Activated CD8-positive, alpha-beta memory T cell treated with anti-CD3 and anti-CD28 coated beads for 4 hours (primary cell): ENCODE data around the gene UTS2B.

Experiments
- DNase-seq, 2 donors: peaks; one replicate each; pipeline ENCODE4 v3.0.0-alpha.2; 2020; ENCODE audit warnings: low read depth in 2 of 2

UTS2B gene

DNA sequence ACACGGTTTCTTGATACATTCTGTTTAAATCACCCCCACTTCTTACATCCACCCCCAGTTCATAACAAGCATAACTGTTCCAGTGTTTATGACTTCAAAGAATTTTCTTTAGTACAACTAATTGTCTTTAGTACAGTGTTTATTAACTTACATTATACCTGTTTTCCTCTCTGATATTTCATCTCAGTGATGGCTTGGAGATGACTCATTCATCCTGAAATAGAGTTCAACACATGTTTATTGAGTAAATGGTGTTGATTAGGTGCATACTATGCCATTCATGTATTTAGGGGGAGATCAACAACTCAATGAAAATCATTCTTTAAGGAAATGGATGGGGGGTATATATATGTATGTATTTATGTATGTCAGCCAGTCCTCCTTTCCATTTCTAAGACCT is 21.7 kb upstream of the UTS2B start:
- no peak for DNase-seq

DNA sequence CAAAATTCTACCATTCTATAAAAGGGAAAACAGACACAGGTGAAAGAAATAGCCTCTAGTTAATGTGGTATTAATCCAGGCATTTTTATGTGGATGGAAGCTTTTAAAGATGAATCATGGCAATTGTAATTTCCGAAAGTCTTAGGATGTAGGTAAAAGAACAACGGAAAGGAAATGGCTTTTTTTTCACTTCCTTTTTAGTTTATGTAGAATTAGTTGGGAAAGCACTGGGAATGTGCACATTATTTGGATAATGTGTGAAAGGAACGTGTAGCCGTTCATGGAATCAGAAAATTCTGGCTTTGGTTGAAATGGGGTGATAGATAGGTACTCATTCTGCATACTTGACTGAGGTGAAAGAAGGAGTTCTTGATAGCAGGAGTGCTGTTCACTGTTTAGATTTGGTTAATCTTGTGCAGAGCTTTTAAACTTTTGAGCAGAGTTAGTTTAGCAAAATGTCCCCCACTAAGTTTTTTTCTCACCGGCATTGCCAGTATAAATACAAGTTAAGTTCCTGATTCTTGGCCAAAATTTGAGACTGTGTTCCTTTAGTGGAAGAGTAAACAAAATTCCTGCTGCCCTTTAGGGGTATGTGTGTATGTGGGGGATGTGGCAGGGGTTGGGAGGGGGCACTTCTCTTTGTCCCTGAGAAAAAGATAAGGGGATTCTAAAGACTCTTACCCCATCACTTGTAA is 20.2 kb upstream of the UTS2B start:
- no peak for DNase-seq

DNA sequence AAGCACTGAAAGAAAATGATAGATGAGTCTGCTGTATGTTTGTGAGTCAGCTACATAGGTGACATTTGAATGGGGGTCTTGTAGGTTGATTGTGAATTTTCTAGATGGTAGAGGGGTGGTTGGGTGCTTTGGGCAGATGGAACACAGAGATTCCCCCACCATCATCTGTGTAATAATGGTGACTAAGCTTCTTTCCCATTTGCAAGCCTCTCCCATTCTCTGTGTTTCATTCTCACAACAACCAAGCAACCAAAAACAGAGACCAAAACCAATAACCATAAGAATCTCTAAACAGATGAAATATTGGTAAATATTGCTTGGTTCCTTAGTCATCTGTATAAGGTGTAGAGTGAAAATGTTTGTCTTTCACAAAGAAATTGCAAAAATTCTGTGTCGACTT is 17.8 kb upstream of the UTS2B start:
- DNase-seq = no peak

DNA sequence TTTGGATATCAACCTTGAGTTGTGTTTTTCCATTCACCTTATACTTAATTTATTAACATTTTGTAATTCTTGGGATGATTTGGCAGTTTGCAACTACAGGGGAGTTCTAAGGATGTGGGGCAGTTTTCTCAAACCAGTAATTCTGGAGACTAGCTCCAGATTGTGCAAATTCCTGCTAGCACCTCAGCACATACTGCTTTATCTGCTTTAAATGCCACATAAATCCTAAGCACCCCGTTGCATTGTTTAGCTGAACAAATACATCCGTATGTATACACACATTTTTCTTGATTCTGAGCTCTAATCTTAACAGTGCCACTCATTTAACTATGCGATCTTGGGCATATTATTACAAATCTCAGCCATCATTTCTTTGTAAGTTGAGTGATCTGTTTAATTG is 16.9 kb upstream of the UTS2B start:
- no peak for DNase-seq

DNA sequence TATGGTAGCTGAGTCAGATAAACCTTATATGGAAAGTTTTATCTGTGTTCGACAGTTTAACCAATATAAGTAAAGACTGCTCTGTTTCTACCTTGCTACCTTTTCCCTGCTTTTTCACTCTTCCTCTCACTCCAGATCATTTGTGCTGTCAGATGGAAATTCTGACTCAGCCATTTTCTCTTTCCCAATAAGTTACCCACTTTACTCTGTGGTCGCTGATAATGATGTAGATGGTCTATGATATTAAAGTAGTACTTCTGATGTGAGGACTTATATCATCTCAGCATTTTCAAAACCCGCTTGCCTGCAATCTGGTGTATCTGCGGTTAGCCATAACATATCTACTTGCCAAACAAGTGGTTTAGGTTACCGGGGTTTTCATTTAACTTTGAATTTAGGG is 15.0 kb upstream of the UTS2B start:
- no peak for DNase-seq

DNA sequence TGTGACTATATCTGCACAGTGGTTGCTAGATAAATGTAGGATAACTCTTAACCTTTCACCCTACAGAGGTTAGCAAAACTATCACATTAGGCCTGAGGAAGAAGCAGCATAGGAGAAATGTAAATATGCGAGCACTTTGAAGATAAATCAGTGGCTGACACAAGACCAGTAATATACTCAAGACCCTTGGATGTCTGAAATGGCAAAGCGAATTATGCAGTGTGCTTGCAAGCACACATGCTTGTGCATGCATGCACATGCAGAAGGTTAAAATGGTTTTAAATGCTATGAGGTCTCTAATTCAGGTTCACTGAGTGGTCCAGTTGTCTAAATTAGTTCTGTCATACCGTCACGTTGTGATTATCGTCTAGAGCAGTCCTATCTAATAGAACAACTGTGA is 13.6 kb upstream of the UTS2B start:
- no peak for DNase-seq

DNA sequence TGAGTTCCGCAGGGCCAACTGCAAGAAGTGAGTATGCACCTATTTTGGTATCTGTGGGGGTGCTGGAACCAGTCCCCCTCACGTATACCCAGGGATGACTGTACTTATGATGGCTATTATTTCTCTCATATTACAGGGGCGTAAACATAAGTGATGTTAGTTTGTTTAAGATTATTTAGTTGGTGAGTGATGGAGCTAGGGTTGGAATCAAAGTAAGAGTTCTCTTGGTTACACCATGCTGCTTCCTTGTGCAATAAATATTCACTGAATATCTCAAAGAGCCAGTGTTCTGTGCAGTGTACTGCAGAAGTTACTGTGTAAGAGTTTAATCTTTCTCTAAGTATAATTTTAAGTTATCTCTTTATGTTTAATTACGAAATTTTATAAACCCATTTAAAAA is 12.8 kb upstream of the UTS2B start:
- no peak for DNase-seq

DNA sequence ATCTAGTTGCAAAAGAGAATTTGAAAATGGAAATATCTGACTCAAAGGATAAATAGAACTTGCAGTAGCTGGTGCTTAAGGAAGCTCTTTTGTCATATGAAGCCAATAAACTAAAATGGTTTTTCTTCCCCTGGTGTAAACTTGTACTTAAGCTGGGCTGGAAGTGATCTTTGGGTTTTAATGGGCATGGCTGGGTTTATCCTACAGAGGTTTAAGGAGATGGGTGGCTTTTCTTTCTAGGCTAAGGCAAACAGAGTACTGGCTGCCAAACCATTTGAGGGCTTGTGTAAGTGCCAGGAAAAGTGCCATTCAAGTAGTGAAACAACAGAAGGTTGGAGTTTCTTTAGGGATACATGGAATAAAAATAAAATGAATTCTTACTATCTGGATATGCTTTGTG is 12.1 kb upstream of the UTS2B start:
- DNase-seq = no peak

DNA sequence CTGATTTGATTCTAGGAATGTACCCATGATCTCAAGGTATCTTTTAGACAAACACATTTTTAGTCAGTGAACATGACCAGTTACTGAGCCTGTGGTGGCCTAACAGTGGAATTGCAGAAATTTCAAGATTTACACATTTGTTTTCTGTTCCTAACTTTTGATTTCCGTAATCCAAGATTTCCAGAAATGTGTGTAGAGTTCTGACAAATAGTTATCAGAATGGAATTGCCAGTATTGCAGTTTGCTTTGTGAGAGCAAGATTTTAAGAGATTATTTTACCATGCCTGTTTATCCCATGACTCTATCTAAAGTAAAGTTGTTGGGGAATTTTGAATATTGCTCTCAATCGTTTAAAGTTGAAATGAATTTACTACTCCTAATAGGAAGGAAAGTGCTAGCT is 11.7 kb upstream of the UTS2B start:
- DNase-seq = no peak

DNA sequence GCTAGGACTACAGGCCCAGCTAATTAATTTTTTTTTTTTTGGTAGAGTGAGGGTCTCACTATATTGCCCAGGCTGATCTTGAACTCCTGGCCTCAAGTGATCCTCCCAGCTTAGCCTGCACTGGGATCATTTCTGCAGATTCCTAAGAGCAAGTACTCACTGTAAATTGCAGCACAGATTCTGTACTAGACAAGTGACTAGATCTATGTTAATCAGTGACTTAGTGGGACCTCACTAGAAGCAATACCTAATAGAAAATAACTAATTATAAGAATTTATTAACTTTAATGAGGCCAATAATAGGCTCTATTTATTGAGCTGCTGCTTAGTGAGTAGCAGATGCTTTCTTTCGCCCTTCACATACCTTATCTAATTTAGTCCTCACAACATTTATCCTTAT is 10.6 kb upstream of the UTS2B start:
- no peak for DNase-seq

DNA sequence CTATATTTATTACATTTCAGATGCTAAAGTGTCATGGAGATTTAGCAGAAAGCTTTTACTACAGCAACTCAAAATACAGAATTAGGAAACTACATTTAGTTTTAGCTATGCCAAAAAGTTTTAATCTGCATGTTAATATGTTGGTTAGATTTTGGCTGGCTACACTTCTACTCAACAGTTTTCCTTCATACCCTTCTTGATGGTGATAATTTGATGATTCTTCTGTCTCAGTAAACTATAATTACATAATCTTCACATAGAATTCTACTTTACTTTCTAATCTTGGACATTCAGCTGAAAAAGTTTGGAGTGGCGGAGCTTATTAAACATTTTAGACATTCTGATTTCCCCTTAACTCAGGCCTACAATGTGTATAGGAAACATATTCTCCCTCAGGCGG is 10.0 kb upstream of the UTS2B start:
- no peak for DNase-seq

DNA sequence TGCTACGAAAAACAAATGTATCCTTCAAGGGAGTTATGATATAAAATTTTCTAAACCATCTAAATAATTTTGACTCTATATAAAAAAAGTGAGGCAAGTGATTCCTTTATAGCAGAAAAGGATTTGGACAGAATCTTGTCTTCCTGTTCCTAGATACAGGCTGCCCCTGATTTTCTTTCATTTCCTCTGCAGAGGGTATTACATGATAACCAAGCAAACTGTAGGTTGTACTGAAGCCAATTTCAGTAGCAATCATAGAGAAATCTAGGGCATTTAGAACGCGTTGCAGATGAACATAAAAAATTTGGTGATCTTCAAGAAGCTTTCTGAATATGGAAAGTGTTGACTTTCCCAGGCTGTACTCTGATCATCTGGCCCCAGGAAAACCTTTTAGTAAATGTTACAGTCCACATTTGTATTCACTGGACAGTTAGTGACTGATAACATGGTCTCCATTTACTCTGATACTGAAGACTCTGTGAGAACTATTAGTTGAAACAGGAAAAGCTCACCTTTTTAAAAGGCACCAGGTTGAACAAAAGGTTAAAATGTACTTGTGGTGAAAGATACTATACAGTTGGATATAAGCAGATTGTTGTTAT is 9.1 kb upstream of the UTS2B start:
- DNase-seq = no peak

DNA sequence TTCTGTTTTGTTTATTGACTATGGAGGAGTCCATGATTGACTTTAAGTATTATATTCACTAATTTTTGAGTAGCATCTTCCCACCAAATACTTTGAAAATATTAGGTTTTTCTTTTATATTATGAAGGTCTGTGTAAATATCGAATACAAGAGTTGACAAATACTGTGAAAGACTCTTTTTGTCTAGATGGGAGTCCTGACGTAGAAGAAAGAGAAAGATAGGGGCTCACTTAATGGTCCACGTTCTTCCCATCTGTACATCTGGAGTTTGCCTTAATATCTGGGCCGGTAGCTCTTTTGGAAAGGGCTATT is 7.8 kb upstream of the UTS2B start:
- DNase-seq = no peak

DNA sequence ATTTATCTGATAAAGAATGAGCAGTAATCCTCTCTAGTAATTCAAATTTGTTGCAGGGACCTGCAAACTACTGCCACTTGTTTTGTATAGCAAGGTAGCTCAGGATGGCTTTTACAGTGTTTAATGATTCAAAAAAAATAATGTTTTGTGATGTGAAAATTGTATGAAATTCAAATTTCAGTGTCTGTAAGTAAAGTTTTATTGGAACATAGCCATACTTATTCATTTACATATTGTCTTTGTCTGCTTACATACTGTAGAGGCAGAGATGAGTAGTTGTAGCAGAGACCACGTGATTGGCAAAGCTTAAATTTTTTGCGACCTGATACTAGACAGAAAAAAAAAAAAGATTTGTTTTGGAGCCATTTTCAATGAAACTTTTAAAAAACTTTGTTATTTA is 6.5 kb upstream of the UTS2B start:
- no peak for DNase-seq

DNA sequence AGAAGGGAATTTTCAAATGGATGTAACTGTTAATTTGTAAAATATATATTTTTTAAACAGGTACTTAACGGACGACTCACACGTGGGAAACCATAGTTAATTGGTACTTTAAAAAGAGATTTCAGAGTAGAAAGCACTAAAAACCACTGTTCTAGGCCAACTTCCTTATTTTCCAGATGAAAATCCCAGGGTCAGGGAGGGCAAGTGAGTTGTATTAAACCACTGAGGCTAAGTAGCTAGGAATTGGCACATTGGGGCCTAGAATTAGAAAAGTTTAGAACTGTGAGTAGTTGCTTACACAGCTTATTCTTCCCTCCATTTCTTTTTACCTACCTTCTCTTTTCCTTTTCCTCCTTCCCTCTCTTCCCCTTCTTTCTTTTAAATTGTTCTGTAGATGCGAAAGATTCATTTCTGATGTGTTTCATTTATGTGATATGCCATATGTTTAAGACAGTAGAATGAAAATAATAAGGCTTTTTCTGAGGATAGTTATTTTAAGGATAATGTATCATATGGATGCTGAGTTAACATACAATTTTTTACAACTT is 4.1 kb upstream of the UTS2B start:
- no peak for DNase-seq

DNA sequence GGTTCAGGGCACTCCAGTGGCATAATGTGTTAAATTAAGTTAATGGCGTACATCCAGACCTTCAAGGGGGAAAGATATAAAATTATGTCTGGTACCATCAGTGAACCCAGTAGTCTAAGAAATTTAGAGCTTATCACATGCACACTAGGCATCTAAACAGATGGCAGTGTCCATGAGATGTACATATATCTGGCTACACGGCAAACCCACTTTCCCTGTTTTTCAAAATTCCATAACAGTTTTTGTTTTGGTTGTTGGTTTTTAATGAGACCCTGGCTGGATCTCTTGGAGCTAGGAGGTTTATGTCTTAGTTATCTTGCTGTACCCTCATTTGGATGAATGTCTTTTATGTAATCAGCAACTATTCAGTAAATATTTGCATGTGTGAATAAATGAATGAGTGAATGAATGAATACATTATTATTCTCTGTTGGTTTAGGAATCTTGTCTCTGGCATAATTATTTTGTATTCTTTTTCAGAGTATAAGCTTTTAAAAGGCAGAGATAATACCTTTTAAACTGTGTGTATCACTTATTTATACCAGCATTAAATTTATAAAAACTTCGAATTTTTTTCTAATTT is 3.1 kb upstream of the UTS2B start:
- no peak for DNase-seq

DNA sequence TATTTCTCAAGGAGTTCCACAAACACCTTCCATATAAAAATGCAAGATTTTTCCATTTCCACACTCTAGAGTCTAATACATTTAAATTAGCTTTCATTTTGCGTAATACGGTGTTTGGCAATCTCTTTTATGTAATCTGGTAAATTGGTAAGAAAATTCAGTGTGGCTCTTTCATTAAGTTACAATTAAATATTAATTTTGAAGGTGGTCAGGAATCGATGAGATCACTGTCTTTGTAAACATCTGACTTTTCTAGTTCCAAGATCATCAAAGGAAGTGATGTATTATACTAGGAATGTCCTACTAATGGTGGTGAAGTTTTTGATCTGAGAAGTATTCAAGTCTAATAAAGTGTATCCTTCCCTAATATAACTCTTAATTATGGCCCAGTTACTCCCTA is 1.1 kb upstream of the UTS2B start:
- DNase-seq = no peak

DNA sequence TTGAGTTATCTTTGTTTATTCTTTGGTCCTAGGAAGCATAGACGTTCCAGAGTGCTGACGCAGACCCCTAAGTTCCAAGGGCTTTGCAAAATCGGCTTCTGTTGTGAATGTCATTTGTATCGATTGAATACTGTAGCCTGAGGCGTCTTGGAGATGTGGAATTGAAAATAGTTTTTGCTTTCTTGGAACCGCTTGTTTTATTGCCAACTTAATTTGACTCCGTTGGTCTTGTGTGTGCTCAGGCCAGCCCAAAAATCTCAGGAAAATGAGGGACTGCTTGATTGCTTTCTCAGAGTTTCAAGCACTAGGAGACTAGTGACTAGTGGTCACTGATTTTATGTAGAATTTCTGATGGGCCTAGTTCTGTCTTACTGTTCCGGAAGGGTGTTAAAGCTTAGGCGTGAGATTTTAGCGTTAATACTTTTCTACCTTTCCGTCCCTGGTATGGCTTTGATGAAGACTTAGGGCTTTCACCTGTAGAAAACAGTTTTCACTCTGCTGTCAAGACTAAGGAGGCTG is 263 bp upstream of the UTS2B start:
- no peak for DNase-seq

DNA sequence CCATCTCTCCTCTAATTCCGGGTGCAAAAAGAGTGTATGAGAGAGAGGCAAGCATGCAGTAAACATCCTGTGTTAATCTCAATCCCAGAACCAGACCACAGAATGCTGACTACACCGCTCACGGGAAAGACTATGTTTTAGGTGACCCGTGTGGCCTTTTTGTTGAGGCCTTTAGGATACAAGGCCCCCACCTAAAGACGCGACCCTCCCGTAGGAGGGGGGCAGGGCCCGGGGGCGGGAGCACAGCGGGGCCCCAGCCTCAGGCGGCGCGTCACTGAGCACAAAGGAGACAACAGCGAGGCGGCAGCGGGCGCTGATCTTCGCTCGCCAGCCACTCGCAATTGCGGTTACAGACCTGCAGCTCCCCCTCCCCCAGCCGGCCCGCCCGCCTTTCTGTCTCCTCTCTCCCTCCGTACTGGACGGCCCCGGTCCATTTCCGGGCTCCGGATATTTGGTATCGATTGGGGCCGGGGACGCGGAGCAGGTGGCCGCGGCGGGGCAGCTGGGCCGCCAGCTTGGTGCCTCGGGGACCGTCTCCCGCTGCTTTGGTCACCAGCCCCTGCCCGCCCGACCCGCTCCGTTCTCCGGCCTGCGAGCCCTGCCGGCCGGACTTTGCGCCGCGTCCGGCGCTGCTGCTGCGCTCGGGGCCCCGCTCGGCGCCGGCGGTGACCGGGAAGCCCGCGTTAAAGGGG is 1.2 kb downstream of the UTS2B start, which contains the start of gene CCDC50:
TSS of gene CCDC50 (plus strand) at position 433 of the 692 bp plus-strand sequence. CDS start 281 bp downstream, outside the sequence.
- peak in 1 of 2 donors; percentile 6 for DNase-seq

DNA sequence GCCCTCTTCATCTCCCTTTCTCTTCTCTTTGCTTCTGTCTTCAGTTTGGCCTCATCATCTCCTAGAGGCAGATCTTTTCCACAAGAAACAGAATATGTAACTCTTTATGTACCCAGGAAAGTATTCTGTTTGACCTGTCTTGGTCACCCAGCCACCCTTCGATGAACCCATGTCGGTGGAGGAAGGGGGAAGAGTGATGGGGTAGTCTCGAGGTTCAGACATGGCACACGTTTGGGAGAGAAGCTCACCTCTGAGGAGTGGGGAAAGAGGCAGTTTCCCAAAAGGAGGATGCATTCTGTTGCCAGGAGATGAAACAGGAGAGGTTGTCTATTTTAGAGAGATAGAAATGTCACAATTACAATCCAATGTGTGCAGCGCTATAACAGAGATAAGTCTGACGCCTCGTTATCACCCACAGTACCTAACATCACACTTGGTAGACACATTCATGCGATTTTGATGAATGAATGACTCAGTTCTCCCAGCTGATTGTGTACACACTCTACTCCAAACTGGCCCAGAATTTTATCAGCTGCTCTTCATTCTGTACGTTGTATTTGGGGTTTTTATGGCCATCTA is 1.9 kb downstream of the UTS2B start:
- DNase-seq = no peak

DNA sequence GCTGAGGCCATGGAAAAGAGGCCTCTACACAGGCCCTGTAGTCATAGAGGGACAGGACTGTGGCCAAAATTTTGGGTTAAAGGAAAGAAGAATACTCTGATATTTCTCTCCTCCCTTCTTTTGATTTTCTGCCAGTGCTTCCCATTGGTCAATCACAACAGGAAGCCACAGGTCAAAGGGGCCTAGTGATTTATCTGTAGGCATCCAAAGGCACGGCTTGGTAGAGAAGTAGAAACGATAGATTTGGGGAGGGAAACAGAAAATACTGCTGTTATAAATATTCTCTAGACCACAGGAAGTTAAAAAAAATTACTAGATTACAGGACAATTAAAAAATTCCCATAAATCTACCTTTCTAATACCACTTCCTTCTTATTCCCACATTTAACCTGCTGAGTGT is 2.8 kb downstream of the UTS2B start:
- DNase-seq = no peak

DNA sequence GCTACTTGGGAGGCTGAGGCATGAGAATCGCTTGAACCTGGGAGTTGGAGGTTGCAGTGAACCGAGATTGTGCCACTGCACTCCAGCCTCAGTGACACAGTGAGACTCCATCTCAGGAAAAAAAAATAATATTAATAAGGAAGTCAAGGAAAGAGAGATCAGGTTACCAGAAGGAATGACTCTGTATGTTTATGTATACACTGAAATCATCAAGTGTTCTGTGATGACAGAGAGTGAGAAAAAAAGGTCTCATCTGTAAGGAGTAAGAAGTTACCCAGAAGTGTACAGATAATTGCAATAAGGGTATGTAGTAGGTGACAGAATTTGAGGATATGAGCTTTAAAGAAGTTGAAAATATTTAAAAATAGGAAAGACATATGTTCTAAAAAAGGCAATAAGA is 5.4 kb downstream of the UTS2B start:
- no peak for DNase-seq
